IgD-negative memory B cell (primary cell): ENCODE results near the gene CCIN. TPM values are rescaled to one million over a fixed set of nuclear protein-coding genes. Genes with fewer than 3 reads are reported as not detected.
A peak's percentile ranks its signal among the peaks of the same experiment; 100 is the strongest.
"Not testable (repeated sequence)": the region's sequence is repeated elsewhere in the genome, so short reads cannot be mapped to it uniquely, and the experiment has no call there.

Experiments used
- H3K27ac Mint-ChIP-seq, 3 donors: one replicate each; pipeline ENCODE4 v1.8.0; 2020 to 2022; ENCODE audit warnings: mild to moderate bottlenecking in 3 of 3, mixed read lengths in 3 of 3, moderate library complexity in 1 of 3
- H3K27me3 Mint-ChIP-seq: one replicate; pipeline ENCODE4 v1.8.0; 2021; ENCODE audit warnings: mixed read lengths
- H3K36me3 Mint-ChIP-seq: one replicate; pipeline ENCODE4 v1.8.0; 2020; ENCODE audit warnings: mild to moderate bottlenecking, mixed read lengths
- H3K4me1 Mint-ChIP-seq, 3 donors: one replicate each; pipeline ENCODE4 v1.8.0; 2020 to 2022; ENCODE audit warnings: mixed read lengths in 3 of 3, mild to moderate bottlenecking in 1 of 3
- H3K4me3 Mint-ChIP-seq, 4 donors: one replicate each; pipeline ENCODE4 v1.8.0; 2020 to 2022; ENCODE audit warnings: mild to moderate bottlenecking in 4 of 4, mixed read lengths in 4 of 4, moderate library complexity in 3 of 4
- H3K9me3 Mint-ChIP-seq, 3 donors: one replicate each; pipeline ENCODE4 v1.8.0; 2020 to 2021; ENCODE audit warnings: mixed read lengths in 3 of 3, mild to moderate bottlenecking in 1 of 3
- polyA plus RNA-seq: library from polyadenylated mRNA; unstranded; fragments of 300-500 nt; fragmentation: Illumina TruSeq; gene quantifications from one replicate; pipeline ENCODE4 v1.2.3, GENCODE V29; 2021

CCIN gene
- polyA plus RNA-seq, 1 donor from 2014 or later: 0.64 TPM

DNA sequence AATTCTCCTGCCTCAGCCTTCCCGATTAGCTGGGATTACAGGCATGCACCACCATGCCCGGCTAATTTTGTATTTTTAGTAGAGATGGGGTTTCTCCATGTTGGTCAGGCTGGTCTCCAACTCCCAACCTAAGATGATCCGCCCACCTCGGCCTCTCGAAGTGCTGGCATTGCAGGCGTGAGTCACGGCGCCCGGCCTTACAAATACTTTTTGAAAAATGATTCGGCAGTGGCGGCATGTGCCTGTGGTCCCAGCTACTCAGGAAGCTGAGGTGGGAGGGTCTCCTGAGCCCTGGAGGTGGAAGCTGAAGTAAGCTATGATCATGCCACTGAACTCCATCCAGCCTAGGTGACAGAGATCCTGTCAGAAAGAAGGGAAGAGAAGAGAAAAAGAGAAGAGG lies 9.1 kb upstream of the CCIN start:
- not testable (repeated sequence) for H3K27me3 Mint-ChIP-seq, H3K27ac Mint-ChIP-seq, H3K36me3 Mint-ChIP-seq, H3K4me3 Mint-ChIP-seq, H3K4me1 Mint-ChIP-seq, H3K9me3 Mint-ChIP-seq

DNA sequence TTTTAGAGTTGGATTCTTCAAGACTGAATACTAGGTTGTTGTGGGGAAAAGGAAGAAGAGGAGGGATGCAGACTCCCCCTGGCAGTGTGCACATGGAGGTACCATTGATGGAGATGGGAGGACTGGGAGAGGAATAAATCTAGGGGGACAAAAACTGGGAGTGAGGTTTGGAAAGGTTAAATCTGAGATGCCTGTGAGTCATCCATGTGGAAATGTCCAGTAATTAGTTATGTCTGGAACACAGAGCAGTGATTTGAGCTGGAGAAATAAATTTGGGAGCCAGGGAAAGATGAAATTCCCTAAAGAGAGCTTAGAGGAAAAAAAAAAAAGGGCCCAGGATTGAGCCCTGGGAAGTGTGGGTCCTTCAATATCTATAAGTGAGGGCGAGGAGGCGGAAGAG lies 8.0 kb upstream of the CCIN start:
- peaks cover 8% of the 10 kb centered on the region for H3K36me3 Mint-ChIP-seq
- H3K4me3 Mint-ChIP-seq: no peak overlapping the region
- peaks cover 3 to 4% (median 3%) of the 10 kb centered on the region in 3 donors for H3K4me1 Mint-ChIP-seq
- H3K27me3 Mint-ChIP-seq: no peaks in the 10 kb centered on the region
- H3K27ac Mint-ChIP-seq: no peak overlapping the region
- no peaks in the 10 kb centered on the region for H3K9me3 Mint-ChIP-seq

DNA sequence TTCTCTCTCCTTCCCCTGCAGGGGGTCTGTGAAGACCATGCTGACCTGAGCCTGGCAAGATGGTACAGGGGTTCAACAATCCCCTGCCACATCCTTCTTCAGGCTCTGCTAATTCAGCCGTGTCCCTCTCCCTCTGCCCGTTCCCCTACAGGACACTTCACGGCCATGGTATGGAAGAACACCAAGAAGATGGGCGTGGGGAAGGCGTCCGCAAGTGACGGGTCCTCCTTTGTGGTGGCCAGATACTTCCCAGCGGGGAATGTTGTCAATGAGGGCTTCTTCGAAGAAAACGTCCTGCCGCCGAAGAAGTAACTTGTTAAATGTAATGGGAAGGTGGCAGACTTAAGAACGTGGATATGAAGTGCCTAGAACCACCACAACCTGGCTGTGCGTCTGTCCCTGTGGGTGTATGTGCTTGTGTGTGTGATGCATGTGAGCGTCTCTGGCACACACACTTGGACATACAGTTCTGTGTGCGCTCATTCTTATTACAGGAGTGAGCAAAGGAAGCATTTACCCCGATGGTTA lies 6.9 kb upstream of the CCIN start:
- Mint-ChIP-seq H3K4me3 (no peak overlapping the region), H3K9me3 (no peaks in the 10 kb centered on the region), H3K27ac (peak overlapping the region in 1 of 3 donors; percentile 43), H3K27me3 (no peaks in the 10 kb centered on the region), H3K4me1 (peaks cover 6 to 8% (median 6%) of the 10 kb centered on the region in 3 donors), H3K36me3 (peaks cover 5% of the 10 kb centered on the region)

DNA sequence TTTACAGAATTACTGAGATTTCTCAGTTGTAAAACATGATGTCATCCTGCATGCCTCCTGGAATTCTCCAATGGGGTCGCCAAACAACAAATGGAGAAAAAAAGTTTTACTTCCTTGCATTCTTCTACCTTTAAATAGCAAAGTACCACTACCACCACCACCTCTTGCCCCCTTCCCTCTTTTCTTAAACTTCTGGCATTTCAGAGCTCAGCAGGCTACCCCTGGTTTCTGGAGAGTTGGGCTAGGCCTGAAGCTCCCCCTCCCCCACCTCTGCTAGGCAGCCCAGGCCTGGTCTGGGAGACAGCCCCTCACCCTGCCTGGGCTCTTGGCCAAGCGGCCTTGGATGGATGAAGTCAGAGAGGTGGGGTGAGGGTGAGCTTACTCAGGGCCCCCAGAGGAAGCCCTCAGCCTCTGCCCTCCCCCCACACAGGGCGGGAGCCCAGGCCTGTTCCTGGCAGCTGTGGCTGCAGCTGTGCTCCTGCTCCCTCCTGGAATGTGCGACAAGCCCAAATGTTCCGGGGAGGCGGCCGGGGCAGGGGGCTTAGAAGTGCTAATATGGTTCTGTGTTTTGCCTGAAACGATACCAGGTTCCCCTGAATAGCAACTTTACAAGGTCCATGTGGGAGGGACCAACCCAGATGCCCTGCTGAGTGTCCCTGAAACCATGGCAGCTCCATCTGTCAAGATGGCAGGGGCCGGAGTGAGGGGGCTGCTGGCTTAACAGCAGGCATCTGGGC lies 6.0 kb upstream of the CCIN start:
- Mint-ChIP-seq H3K27ac (no peak overlapping the region), H3K27me3 (no peaks in the 10 kb centered on the region), H3K36me3 (peaks cover 5% of the 10 kb centered on the region), H3K4me1 (peaks cover 6 to 8% (median 6%) of the 10 kb centered on the region in 3 donors), H3K4me3 (no peak overlapping the region), H3K9me3 (no peaks in the 10 kb centered on the region)

DNA sequence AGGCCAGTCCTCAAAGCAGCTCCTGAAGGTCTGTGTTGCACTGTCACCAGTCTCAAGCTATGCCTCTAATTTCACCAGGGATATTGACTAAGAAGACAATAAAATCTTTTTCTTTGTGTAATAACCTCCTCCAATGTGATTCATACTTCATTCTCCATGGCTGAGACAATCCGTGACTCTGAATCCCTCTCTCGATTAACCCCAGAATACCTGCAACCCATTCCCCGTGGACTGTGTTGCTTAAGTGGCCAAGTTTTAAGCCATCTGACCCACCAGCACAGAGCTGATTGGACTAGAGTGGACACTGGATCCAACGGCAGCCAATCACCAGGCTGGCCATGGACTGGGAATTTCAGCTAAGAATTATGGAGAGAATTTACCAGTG lies 5.4 kb upstream of the CCIN start:
- Mint-ChIP-seq H3K27ac (no peak overlapping the region), H3K4me3 (no peak overlapping the region), H3K9me3 (no peaks in the 10 kb centered on the region), H3K4me1 (peaks cover 6 to 8% (median 6%) of the 10 kb centered on the region in 3 donors), H3K27me3 (no peaks in the 10 kb centered on the region), H3K36me3 (peaks cover 3% of the 10 kb centered on the region)

DNA sequence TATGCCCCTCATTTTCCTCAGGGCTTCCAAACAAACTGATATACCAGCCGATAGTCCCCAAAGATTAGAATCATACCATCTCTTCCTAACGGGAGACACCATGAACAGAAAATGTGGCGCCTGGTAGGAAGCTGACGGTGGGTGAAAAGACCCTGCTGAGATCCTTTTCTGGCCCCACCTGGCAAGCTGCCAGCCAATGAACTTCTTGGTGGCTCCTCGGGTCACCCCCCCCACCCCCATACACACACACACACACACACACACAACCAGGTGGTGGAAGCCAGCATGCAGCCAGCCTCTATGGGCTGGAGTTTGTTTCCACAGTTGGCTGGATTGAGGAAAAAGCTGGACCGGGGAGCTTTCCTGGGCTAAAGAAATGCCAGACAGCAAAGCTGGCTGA lies 4.8 kb upstream of the CCIN start:
- H3K27me3 Mint-ChIP-seq: peaks cover 1% of the 10 kb centered on the region
- no peak overlapping the region for H3K27ac Mint-ChIP-seq
- peak overlapping the region in 1 of 4 donors; percentile 70 for H3K4me3 Mint-ChIP-seq
- H3K36me3 Mint-ChIP-seq: peaks cover 3% of the 10 kb centered on the region
- no peaks in the 10 kb centered on the region for H3K9me3 Mint-ChIP-seq
- H3K4me1 Mint-ChIP-seq: peaks cover 6 to 8% (median 6%) of the 10 kb centered on the region in 3 donors

DNA sequence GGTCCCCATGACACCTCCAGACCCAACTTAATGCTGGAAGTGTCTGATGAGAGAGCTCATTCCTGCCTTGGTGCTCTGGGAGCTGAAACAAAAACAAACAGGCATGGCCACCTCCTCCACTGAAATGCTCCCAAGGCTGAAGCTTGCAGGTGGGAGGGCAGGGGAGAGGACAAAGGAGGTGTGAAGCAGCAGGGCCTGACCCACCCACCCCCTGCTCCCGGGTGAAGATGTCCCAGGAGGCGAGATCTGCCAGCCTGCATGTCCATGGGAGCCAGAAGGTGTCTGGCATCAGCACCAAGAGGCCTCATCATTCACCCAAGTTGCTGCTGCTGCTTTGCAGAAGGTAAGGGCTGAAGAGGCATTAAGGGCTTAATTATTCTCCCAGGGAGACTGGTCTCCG lies 4.2 kb upstream of the CCIN start:
- H3K4me1 Mint-ChIP-seq: peaks cover 6 to 8% (median 6%) of the 10 kb centered on the region in 3 donors
- H3K36me3 Mint-ChIP-seq: peaks cover 3% of the 10 kb centered on the region
- H3K4me3 Mint-ChIP-seq: peak overlapping the region in 2 of 4 donors; percentile 48 to 72
- H3K27me3 Mint-ChIP-seq: peaks cover 1% of the 10 kb centered on the region
- H3K27ac Mint-ChIP-seq: no peak overlapping the region
- H3K9me3 Mint-ChIP-seq: no peaks in the 10 kb centered on the region

DNA sequence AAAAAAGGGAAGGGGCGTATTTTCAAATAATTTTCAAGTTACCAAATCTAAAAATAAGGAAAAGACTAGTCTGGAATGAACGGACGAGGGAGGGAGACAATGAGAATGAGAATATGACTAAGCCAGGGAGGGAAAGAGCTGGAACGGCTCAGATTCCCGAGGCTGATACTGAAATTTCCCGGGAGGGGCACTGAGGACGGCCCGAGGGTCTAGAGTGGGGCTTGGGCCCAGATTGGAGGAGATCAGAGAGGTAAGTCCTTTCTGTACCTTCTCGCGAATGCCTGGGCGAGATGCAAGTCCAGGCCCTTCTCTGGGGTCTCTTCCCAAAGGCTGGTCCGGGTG lies 3.4 kb upstream of the CCIN start:
- no peaks in the 10 kb centered on the region for H3K9me3 Mint-ChIP-seq
- H3K4me3 Mint-ChIP-seq: peak overlapping the region in 2 of 4 donors; percentile 82 to 92
- H3K36me3 Mint-ChIP-seq: peaks cover 3% of the 10 kb centered on the region
- peak overlapping the region in 2 of 3 donors; percentile 46 to 90 for H3K27ac Mint-ChIP-seq
- peaks cover 1% of the 10 kb centered on the region for H3K27me3 Mint-ChIP-seq
- H3K4me1 Mint-ChIP-seq: peaks cover 5 to 6% (median 6%) of the 10 kb centered on the region in 3 donors

DNA sequence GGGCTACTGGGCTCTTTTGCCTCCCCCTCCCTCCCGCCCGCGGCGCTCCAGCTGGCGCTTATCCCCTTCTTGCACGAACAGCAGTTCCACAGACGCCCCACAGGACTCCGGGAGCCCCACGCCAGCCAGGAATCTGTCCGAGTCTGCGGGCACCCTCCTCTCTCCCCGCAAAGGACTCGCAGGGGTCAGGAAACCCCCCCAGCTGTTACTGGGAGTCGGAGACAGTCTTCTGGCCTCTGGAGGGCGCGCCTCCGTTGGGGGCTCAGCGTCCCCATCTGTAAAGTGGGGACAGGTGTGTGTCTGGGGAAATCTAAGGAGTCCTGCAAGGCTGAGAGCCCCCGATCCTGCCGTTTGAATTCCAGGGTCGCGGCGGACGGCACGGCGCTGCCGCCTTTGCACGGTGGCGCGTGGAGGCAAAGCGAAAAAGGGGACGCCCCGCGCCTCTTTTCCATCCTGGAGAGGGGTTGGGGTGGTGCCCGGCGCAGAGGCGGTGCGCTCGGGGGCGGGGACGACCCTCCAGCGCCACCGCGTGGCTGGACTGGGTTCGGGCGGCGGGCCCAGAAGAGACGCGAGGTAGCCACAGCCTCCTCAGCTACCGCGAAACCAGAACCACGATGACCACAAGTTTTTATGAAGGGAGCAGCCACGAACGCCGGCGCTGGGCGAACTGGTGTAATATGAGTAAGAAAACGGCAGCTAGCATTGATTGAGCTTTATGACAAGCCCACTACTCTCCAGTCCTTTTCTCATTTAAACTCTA lies 2.8 kb upstream of the CCIN start:
- Mint-ChIP-seq H3K4me3 (peak overlapping the region; percentile 71 to 92 (median 87)), H3K27ac (peak overlapping the region; percentile 18 to 90 (median 67)), H3K4me1 (peaks cover 5 to 6% (median 6%) of the 10 kb centered on the region in 3 donors), H3K27me3 (peaks cover 1% of the 10 kb centered on the region), H3K9me3 (no peaks in the 10 kb centered on the region), H3K36me3 (no peaks in the 10 kb centered on the region)

DNA sequence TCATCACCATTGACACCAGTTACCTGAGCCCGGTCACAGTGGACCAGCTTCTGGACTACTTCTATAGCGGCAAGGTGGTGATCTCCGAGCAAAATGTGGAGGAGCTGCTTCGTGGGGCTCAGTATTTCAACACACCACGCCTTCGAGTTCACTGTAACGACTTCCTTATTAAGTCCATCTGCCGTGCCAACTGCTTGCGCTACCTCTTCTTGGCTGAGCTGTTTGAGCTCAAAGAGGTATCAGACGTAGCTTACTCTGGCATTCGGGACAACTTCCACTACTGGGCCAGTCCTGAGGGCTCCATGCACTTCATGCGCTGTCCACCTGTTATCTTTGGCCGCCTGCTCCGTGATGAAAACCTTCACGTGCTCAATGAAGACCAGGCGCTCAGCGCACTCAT lies 520 bp downstream of the CCIN start:
- Mint-ChIP-seq H3K36me3 (no peaks in the 10 kb centered on the region), H3K27ac (no peak overlapping the region), H3K9me3 (no peaks in the 10 kb centered on the region), H3K4me1 (peaks cover 3 to 6% (median 5%) of the 10 kb centered on the region in 3 donors), H3K27me3 (peaks cover 2% of the 10 kb centered on the region), H3K4me3 (no peak overlapping the region)

DNA sequence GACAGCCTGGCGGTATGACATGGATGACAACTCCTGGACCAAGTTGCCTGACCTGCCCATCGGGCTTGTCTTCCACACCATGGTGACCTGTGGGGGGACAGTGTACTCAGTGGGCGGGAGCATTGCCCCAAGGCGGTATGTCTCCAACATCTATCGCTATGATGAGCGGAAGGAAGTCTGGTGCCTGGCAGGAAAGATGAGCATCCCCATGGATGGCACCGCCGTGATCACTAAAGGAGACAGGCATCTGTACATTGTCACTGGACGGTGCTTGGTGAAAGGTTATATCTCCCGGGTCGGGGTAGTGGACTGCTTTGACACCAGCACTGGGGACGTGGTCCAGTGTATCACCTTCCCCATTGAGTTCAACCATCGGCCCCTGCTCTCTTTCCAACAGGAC lies 1.3 kb downstream of the CCIN start:
- H3K4me3 Mint-ChIP-seq: no peak overlapping the region
- H3K9me3 Mint-ChIP-seq: peaks cover 0 to 2% (median 0%) of the 10 kb centered on the region in 3 donors
- no peaks in the 10 kb centered on the region for H3K36me3 Mint-ChIP-seq
- H3K27me3 Mint-ChIP-seq: peaks cover 5% of the 10 kb centered on the region
- no peak overlapping the region for H3K27ac Mint-ChIP-seq
- H3K4me1 Mint-ChIP-seq: peaks cover 3 to 5% (median 4%) of the 10 kb centered on the region in 3 donors

DNA sequence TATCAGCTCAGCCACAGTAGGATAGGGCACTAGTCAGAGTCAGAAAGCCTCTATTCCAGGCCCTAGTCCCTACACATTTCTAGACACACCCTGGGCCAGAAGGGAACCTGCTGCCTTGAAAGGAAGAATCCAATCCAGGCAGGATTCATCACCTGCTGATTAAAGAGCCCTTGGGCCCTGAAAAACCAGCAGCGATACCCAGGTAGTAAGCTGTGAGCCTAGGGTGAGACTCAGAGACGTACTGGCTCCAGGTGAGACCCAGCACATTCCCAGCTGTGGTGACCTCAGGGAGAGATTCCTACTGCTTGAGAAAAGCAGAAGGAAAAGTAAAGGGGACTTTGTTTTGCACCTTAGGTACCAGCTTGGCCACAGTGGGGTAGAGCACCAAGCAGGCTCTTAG lies 4.7 kb downstream of the CCIN start:
- H3K36me3 Mint-ChIP-seq: no peaks in the 10 kb centered on the region
- peaks cover 6% of the 10 kb centered on the region for H3K27me3 Mint-ChIP-seq
- no peak overlapping the region for H3K27ac Mint-ChIP-seq
- no peak overlapping the region for H3K4me3 Mint-ChIP-seq
- H3K4me1 Mint-ChIP-seq: peaks cover 0 to 3% (median 3%) of the 10 kb centered on the region in 3 donors
- peaks cover 0 to 2% (median 0%) of the 10 kb centered on the region in 3 donors for H3K9me3 Mint-ChIP-seq

DNA sequence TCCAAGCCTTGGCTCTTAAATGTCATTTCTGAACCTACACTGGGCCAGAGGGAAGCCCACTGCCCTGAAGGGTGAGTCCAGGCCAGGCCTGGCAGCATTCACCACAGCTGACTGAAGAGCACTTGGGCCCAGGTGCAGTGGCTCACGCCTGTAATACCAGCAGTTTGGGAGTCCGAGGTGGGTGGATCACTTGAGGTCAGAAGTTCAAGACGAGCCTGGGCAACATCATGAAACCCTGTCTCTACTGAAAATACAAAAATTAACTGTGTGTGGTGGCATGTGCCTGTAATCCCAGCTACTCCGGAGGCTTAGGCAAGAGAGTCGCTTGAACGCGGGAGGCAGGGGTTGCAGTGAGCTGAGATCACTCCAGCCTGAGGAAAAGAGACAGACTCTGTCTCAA lies 5.1 kb downstream of the CCIN start:
- H3K27ac Mint-ChIP-seq: no peak overlapping the region
- peaks cover 0 to 2% (median 0%) of the 10 kb centered on the region in 3 donors for H3K9me3 Mint-ChIP-seq
- H3K4me3 Mint-ChIP-seq: no peak overlapping the region
- H3K4me1 Mint-ChIP-seq: peaks cover 0 to 4% (median 3%) of the 10 kb centered on the region in 3 donors
- H3K36me3 Mint-ChIP-seq: no peaks in the 10 kb centered on the region
- H3K27me3 Mint-ChIP-seq: peaks cover 5% of the 10 kb centered on the region

DNA sequence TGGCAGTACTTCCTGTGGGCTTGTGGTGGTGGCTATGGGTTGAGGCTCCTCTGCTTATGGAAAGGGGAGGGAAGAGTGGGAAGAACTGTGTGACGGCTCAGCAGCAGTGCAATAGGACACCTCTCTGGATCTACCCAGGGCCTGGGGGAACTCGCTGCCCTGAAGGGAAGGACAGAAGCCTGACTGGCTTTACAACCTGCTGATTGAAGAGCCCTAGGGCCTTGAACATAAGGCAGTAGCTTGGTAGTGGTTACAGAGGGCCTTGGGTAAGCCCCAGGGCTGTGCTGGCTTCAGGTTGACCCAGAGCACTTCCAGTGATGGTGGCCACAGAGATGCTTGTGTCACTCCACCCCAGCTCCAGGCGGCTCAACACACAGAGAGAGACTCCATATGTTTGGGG lies 5.5 kb downstream of the CCIN start:
- Mint-ChIP-seq H3K9me3 (peaks cover 0 to 3% (median 0%) of the 10 kb centered on the region in 3 donors), H3K4me1 (peaks cover 0 to 4% (median 3%) of the 10 kb centered on the region in 3 donors)

DNA sequence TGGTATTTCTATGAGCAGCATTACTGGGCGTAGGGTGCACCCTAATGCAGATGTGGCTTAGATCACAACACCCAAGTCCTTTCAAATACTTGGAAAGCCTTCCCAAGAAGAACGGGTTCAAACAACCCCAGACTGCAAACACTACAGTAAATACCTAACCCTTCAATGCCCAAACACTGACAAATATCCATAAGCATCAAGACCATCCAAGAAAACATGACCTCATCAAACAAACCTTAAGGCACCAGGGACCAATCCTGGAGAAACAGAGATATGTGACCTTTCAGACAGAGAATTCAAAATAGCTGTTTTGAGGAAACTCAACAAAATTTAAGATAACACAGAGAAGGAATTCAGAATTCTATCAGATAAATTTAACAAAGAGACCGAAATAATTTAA lies 6.0 kb downstream of the CCIN start:
- H3K4me3 Mint-ChIP-seq, H3K27me3 Mint-ChIP-seq, H3K9me3 Mint-ChIP-seq, H3K4me1 Mint-ChIP-seq, H3K27ac Mint-ChIP-seq, H3K36me3 Mint-ChIP-seq: not testable (repeated sequence)

More for the DNA sequence above, 5.5 kb downstream of the CCIN start:
- Mint-ChIP-seq H3K36me3 (peaks cover under 1% of the 10 kb centered on the region), H3K4me3 (no peak overlapping the region), H3K27ac (no peak overlapping the region), H3K27me3 (peaks cover 5% of the 10 kb centered on the region)
